ENCODE measurements around the gene NR3C1. TPM values are rescaled to one million over a fixed set of nuclear protein-coding genes. Genes with fewer than 3 reads are reported as not detected.

The NR3C1 gene
- total RNA-seq, 1 experiment from 2014 or later: 11.5 TPM

DNA sequence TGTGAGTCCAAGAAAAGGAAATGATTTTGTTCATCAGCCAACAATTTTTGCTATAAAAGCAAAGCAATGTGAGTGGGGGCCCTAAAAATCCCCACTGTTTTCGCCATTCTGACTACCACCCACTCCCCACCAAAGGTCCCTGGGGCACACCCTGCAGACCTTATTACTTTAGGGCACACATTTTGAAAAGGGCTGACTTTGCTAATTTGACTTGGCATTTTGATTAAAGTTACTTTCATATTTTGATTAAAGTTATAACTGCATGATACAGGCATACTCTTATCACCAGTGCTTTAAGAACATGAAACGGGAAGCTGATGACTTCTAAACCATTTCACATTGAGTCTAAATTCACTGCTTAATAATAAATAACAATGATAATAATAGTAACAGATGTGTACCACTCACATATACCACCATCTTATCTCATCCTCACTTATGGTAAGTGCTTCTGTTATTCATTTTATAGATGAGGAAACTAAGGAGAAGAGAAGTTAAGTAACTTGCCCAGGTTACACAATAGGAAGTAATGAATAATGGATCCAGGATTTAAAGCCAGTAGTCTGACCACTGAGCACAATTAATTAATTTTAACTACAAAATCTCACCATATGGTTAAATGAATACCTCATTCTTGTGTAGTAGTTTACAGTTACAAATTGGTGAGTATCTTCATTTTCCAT lies 25.4 kb upstream of the NR3C1 start:
- no peak for DNase-seq (ENCODE audit: low read depth, low spot score)
- in situ Hi-C loops (cut with HindIII; ENCODE audit: low pct_unique_long_range_greater_than_20kb, low sequenced_read_pairs): no loop called here

DNA sequence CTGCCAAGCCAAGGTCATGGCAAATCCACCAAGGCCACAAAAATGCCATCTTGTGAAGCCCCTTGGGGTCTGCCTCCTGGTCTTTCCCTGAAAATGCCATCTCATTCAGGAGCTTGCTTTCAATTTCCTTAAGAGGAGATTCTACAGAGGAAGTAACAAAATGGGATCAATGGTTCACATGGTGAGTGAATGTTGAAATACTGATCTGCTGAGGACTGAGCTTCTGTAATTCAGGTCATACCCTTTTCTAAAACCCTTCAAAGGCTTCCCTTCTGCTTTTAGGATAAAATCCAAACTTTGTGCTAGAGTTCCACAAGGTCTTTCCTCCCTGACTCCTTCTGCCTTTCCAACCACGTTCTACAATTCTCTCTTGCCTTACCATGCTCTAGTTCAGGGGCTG lies 24.7 kb upstream of the NR3C1 start:
- in situ Hi-C loops (cut with HindIII; ENCODE audit: low pct_unique_long_range_greater_than_20kb, low sequenced_read_pairs): no loop called here
- no peak for DNase-seq (ENCODE audit: low read depth, low spot score)

DNA sequence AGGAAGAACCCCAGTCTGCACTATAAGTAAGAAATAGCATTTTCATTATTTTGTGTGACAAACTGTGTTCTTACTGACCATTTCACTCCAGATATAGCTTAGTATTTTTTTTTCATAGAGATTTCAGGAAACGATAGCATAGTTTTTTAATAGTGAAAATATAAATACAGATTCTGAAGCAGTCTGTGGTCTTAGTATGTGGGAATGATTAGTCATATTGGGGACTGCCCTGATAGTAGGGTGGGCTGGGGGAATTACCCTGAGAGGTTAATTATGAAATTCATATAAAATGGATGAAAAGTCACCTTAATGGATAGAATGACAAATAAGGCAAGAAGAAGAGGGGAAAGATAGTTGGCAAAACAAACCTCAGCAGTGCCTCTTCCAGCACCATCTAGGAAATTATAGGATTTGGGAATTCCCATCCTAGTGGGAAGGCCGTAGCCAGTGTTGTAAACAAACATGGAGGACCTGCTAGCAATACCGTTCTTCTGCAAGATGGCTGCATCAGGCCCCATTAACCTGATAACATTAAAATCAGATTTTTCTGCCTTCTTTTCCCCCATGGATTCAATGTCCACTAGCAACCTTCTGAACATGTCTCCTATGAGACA lies 23.7 kb upstream of the NR3C1 start:
- in situ Hi-C loops (cut with HindIII; ENCODE audit: low pct_unique_long_range_greater_than_20kb, low sequenced_read_pairs): no loop called here
- no peak for DNase-seq (ENCODE audit: low read depth, low spot score)

DNA sequence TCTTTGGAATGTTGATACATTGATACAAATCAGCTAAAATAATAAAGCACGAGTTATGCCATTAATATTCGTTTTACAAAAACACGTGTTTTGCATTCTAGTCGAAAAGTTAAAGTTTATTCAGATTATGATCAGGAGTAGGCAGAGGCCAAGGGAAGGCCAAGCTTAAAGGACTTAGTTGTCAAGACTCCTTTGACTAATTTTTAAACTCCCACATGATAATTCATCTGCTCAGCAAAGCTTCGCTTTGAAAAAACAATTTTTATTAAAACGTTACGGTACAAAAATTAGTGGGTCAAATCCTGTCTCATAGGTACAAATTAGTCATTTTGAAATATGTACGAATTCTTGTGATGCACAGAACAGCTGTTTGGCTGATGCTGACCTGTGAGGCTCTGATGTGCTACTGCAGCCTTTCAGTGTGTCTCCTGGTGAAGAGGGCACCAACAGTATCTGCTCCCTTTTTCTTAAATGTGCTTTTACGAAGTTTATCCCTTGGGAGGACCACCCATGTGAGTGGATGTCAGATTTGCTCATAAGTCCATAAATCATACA lies 23.0 kb upstream of the NR3C1 start:
- no peak for DNase-seq (ENCODE audit: low read depth, low spot score)
- in situ Hi-C loops (cut with HindIII; ENCODE audit: low pct_unique_long_range_greater_than_20kb, low sequenced_read_pairs): no loop called here

DNA sequence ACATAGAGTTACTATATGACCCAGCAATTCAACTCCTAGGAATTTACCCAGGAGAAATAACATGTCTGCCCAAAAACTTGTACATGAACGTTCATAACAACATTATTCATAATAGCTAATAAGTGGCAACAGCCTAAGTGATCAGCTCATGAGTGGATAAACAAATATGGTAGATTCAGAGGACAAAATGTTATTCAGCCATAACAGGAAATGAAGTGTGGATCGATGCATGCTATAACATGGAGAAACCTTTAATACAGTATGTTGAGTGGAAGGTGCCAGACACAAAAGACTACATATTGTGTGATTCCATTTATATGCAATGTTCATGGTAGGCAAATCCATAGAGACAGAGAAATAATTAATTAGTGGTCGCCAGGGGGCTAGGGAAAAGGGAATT lies 22.3 kb upstream of the NR3C1 start:
- in situ Hi-C loops (cut with HindIII; ENCODE audit: low pct_unique_long_range_greater_than_20kb, low sequenced_read_pairs): no loop called here

DNA sequence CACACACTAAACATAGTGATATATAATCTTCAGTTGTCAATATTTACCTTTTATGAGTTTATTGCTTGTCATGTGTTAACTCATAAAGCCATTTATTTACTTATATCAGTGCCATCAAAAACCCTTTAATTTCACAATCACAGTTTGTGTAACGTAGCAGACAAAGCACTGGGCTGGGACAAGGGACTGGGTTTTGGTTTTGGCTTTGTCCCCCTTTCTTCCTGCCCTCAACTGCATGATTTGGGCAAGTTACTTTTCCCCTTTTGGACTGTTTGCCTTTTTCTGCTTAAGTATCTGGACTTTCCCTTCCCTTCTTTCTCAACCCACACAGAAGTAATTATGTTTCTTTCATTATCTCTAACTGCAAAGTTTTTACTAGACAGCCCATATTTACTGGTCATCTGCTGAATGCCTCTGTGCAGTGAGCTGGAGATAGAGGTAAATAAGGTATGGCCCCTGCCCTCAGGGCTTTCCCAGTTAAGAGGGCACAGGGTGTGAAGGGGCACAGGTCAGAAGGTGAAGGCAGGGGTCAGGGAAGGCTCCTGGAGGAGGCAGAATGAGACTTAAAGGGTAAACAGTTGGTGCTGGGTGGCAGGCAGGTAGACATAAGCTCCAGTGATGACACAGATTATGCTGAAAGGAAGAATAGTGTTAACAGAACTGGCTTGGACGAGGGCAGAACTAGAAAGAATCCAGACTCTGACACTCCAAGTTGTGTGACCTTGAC lies 14.8 kb upstream of the NR3C1 start:
- DNase-seq (ENCODE audit: low read depth, low spot score): no peak
- in situ Hi-C loops (cut with HindIII; ENCODE audit: low pct_unique_long_range_greater_than_20kb, low sequenced_read_pairs): no loop called here

More for the DNA sequence above, 22.3 kb upstream of the NR3C1 start:
- no peak for DNase-seq (ENCODE audit: low read depth, low spot score)

DNA sequence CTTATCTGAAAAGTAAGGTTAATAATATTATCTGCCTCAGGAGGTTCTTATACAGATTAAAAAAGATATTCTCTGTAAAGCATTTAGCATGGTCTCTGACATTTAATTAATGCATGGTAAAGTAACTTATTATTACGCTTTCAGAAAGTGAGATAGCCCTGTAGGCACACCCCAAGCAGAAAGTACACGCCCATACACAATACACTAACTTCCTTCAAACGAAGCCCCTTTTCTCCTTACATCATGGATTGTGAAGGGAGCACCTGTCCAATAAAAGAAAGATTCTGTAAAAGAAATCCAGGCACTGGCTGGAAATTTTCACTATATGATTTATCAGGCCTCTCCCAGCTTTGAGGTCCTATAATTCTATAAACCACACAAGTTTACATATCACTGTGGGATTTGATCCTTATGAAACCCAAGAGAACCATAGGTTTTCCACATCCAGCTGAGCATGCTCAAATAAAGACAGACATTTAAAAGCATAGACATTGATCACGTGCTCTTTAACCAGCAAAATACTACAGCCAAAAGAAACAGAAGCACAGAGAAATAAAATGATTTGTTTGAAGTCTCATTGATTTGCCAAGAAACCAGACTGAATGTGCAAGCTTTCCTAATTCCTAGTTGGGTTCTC lies 14.1 kb upstream of the NR3C1 start:
- in situ Hi-C loops (cut with HindIII; ENCODE audit: low pct_unique_long_range_greater_than_20kb, low sequenced_read_pairs): no loop called here
- DNase-seq (ENCODE audit: low read depth, low spot score): no peak

DNA sequence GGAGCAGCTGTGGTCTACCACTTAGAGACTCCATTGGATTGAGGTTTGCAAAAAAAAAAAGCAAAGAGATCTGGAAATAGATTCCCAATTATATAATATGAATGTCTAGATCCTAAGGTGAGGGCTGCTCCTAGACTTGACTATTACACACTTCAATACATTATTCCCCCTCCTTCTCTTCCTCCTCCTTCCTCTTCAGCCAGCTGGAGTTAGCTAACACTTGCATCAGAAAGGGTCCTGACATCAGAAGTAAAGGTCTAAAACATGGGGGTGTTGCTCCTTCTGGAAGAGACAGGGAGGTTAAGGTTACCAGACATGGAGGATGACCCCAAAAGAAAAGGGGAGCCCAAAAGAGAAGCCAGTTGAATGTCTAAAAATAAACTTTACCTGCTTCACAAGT lies 12.9 kb upstream of the NR3C1 start:
- in situ Hi-C loops (cut with HindIII; ENCODE audit: low pct_unique_long_range_greater_than_20kb, low sequenced_read_pairs): no loop called here
- DNase-seq (ENCODE audit: low read depth, low spot score): no peak

DNA sequence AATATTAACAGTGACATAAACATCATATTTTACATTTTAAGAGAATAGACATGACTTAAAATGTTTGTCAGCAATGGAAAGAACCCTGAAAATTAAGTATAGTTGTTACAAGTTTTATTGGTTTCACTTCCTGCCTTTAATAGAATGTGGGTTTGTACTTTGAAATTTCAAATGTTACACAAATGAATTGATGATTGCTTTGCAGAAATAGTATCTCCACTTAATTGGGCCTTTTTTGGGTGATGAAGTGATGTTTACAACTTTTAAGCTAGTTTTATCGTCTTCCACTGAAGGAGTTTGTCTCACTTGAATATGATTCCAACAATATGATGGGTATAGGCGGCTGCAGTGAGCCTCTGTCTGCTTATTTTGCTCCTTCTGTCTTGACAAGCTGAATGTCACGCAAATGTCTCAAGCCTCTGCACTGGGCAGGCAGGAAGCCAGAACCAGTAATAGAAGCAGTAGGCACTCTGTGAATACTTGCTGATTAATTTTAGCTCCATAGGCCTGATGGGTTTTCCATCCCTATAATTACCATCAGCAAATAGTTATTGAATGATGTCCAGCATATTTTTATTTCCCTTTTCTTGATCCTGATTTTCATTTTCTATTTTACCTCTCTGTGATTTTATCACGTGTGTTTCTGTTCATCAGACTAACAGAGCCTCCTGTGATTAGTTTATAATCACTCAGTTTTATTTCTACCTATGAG lies 10.6 kb upstream of the NR3C1 start:
- no peak for DNase-seq (ENCODE audit: low read depth, low spot score)
- in situ Hi-C loops (cut with HindIII; ENCODE audit: low pct_unique_long_range_greater_than_20kb, low sequenced_read_pairs): no loop called here

DNA sequence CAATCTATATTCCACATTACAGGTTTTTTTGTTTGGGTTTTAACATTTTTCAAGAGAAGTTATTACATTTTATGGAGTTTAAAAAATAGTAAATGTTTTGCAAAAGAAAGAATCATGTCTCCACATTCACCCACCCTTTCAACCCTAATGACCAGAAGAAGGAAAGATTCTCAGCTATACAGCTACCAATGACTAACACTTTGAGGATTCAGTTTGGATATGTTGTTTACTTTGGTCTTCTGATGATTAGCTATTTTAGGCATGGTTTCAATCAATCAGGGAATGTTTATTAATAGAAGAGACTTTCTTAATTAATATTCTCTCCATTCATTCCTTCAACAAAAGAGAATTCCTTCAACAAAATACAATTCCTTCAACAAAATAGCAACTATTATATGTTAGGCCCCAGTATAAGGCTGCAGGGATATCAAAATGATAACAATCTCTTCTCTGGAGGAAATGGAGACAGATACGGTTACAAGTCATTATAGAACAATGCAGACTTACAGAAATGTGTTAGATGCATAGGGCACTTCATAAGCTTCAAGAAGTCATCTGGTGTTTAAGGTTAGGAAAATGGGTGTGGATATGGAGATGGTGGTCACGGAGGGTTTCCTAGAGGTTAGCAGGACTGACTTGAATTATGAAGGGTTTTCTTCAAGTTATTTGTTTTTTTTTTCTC lies 9.3 kb upstream of the NR3C1 start:
- DNase-seq (ENCODE audit: low read depth, low spot score): no peak
- in situ Hi-C loops (cut with HindIII; ENCODE audit: low pct_unique_long_range_greater_than_20kb, low sequenced_read_pairs): no loop called here

DNA sequence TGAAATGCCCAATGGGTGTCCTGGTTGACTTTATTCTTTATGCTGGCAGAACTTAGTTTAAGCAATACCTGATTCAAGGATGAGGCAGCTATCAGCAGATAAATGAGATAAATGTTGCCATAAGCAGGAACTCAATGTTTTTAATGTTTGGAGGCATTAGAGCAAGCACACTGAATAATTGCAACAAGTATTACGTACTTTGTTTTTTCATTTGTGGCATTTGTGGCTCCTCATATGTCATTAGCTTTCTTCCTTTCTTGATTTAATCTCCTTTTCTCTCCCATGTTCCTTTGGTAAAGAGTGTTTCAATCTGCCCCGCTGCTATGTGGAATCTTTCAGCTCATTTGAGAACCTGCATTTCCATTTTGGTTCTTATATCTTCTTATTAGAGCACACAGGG lies 6.4 kb upstream of the NR3C1 start:
- in situ Hi-C loops (cut with HindIII; ENCODE audit: low pct_unique_long_range_greater_than_20kb, low sequenced_read_pairs): no loop called here

DNA sequence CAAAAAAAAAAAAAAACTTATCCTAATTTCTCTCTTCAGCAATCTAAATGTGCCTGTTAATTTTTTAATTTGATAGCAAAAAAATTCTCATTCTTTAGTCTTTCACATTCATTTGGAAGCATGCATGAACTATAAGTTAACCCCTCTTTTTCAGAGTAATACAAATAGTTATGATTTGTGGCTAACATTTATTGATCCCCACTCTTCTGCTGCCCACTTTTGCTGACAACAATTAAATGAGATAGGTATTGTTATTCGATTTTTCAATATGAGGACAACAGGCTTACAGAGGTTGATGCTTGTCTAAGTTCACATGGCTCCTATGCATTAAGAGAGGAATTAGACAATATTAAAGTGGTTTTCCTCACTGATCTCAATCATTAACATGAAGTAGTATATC lies 2.9 kb upstream of the NR3C1 start:
- in situ Hi-C loops (cut with HindIII; ENCODE audit: low pct_unique_long_range_greater_than_20kb, low sequenced_read_pairs): no loop called here
- DNase-seq (ENCODE audit: low read depth, low spot score): no peak

More for the DNA sequence above, 6.4 kb upstream of the NR3C1 start:
- no peak for DNase-seq (ENCODE audit: low read depth, low spot score)

DNA sequence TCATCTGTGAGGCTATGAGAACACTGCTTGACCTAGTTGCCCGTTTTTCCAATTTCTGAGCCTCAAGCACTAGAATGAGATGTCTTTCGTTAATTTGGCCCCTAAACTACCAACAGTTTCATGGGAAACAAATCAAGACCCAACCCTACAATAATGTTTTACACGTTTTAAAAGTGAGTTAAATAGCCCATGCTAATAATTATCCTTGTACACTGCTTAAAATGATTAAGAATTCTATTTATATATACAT lies 2.3 kb upstream of the NR3C1 start:
- no peak for DNase-seq (ENCODE audit: low read depth, low spot score)
- in situ Hi-C loops (cut with HindIII; ENCODE audit: low pct_unique_long_range_greater_than_20kb, low sequenced_read_pairs): no loop called here

DNA sequence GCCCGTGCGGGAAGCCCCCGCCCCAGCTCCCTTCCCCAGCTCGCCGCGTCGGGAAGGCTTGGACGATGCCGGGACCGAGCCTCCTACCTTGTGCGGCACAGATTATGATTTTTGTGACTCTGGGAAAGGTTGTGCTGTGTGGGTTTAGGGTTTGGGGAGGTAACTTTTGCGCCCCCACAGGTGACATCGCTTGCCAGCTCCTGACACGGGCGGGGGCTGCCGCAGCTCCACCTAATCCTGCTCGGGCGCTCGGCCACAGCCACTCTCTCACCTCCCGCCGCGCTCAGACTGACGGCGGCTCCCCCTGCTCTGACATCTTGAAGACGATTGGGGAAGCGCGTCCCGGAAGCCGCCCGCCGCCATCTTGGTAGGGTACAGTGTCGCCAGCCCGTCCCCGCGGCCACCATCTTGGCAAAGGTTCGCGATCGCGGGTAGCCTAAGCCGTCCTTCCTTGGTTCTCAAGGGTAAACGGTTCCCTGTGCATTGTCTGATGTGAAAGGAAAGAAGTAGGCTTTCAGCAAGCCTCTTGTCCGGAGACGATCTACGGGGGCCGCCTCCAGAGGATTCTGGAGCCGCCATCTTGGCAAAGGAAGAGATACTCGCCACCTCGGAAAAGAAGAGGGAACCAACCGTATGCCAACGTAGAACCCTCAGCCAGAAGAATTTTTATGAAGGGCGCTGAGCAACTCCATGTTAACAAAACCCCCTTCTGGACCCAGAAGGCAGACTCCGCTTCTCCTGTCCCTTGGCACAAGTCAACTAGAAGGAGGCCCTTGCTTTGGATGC lies 1.8 kb upstream of the NR3C1 start:
- in situ Hi-C loops (cut with HindIII; ENCODE audit: low pct_unique_long_range_greater_than_20kb, low sequenced_read_pairs): no loop called here
- DNase-seq (ENCODE audit: low read depth, low spot score): peak; percentile 65

DNA sequence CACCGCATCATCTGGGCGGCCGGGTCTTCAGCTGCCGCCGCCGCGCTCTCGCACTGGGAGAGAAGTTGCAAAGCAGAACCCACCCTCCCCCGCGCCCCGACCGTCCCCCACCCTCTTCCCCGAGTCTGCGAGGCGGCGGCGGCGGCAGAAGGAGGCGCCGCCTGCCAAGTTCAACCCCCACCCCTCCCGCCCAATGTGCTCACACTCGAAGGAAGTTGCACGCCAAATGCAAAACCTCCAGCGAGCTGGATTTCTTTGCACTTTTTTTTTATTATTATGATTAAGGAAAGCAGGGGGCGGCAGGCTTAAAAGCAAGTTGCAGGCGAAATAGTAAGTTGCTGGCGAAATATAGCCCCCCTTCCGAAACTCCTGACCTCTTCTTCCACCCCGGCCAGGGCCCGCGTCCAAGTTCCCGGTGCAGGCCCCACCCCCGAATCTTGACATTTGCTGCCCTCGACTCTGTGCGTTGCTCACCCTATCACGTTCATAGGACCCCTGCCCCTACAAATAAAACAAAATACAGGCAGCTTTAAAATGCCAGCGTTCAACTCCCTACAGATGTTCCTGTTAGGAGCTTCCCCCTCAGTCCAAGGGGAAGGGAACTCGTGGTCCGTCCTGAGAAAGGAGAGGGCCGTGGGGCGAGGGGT lies 1.1 kb upstream of the NR3C1 start:
- in situ Hi-C loops (cut with HindIII; ENCODE audit: low pct_unique_long_range_greater_than_20kb, low sequenced_read_pairs): no loop called here
- DNase-seq (ENCODE audit: low read depth, low spot score): peak; percentile 68

DNA sequence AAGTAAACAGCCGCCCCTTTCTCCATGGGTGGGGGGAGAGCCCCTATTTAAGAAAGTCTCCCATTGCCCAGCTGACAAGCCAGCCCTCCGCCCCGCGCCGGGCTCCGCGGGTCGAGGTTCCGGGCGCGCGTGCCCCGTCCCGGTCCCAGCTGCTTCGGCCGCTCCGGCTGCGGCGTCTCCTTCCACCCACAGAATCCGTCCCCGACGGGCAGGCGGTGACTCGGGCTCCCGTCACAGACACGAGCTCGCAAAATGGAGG lies 223 bp downstream of the NR3C1 start:
- no peak for DNase-seq (ENCODE audit: low read depth, low spot score)
- in situ Hi-C loops (cut with HindIII; ENCODE audit: low pct_unique_long_range_greater_than_20kb, low sequenced_read_pairs): no loop called here
